H1 (cell line): ENCODE measurements around the gene PTH1R. TPM values are rescaled to one million over a fixed set of nuclear protein-coding genes. Genes with fewer than 3 reads are reported as not detected.

Source experiments
- CTCF ChIA-PET: fragments of 300-600 bp; sonication (Branson Sonifier 250); formaldehyde crosslinking; loops from one replicate; lab custom pipeline; 2021; ENCODE audit not compliant: partially characterized antibody; lab: Charles Lee
- POLR2A ChIA-PET: fragments of 300-600 bp; sonication (Branson Sonifier 250); formaldehyde crosslinking; loops from one replicate; lab custom pipeline; 2021; ENCODE audit warnings: inconsistent platforms; ENCODE audit not compliant: partially characterized antibody; lab: Charles Lee
- DNase-seq, 2 experiments: peaks; one replicate each; pipeline versions ENCODE4 v3.0.0 to v3.0.0-alpha.2; 2010 to 2022; ENCODE audit warnings: low spot score in 2 of 2, low read depth in 1 of 2, mixed read lengths in 1 of 2
- FAIRE-seq: peaks from 2 replicates; lab custom pipeline; 2011; peaks lifted over from hg19 to GRCh38; lab: Jason Lieb, UNC
- H2AFZ ChIP-seq: 2 replicates; pipeline ENCODE4 v1.8.1; 2012; ENCODE audit warnings: low read length, inconsistent platforms
- H2AK5ac ChIP-seq: 2 replicates; pipeline ENCODE4 v1.6.1; 2013; ENCODE audit warnings: low read depth, low read length
- H2BK120ac ChIP-seq: replicated peaks from 2 replicates; pipeline ENCODE3; 2013; ENCODE audit warnings: low read depth, low read length, inconsistent platforms
- H2BK12ac ChIP-seq: 2 replicates; pipeline ENCODE4 v1.6.1; 2013; ENCODE audit warnings: low read depth, low read length
- H2BK15ac ChIP-seq: 2 replicates; pipeline ENCODE4 v1.6.1; 2013; ENCODE audit warnings: low read length
- H2BK20ac ChIP-seq: 2 replicates; pipeline ENCODE4 v1.6.1; 2013; ENCODE audit warnings: low read length
- H2BK5ac ChIP-seq: 2 replicates; pipeline ENCODE4 v1.6.1; 2013; ENCODE audit warnings: low read depth, low read length
- H3K14ac ChIP-seq: 2 replicates; pipeline ENCODE4 v1.6.1; 2013; ENCODE audit warnings: inconsistent platforms; ENCODE audit not compliant: insufficient read length
- H3K18ac ChIP-seq: 2 replicates; pipeline ENCODE4 v1.6.1; 2013; ENCODE audit warnings: low read length; ENCODE audit errors: extremely low read depth
- H3K23ac ChIP-seq: 2 replicates; pipeline ENCODE4 v1.6.1; 2013; ENCODE audit warnings: inconsistent platforms; ENCODE audit not compliant: insufficient read length
- H3K23me2 ChIP-seq: 2 replicates; pipeline ENCODE4 v1.6.1; 2013; ENCODE audit warnings: low read depth, low read length
- H3K27ac ChIP-seq: 2 replicates; pipeline ENCODE4 v1.6.1; 2011; ENCODE audit warnings: low read depth, low read length, inconsistent platforms
- H3K27me3 ChIP-seq, 4 experiments: replicated peaks in 1 of 4; 1 replicate in 1 of 4; 2 replicates in 3 of 4; pipeline versions ENCODE4 v1.6.1 to v1.8.1; 2011 to 2013; ENCODE audit warnings: low read length in 3 of 4, mild to moderate bottlenecking in 3 of 4, inconsistent platforms in 2 of 4, mixed read lengths in 2 of 4, moderate library complexity in 1 of 4; ENCODE audit not compliant: control insufficient read depth in 3 of 4, insufficient read depth in 3 of 4; ENCODE audit errors: extremely low read depth in 1 of 4
- H3K36me3 ChIP-seq, 4 experiments: 2 replicates each; pipeline versions ENCODE4 v1.6.1 to v1.8.1; 2011 to 2013; ENCODE audit warnings: mild to moderate bottlenecking in 4 of 4, low read length in 3 of 4, moderate library complexity in 2 of 4, control low read depth in 1 of 4, inconsistent platforms in 1 of 4; ENCODE audit not compliant: insufficient read depth in 4 of 4, control insufficient read depth in 2 of 4
- H3K4ac ChIP-seq: replicated peaks from 2 replicates; pipeline ENCODE3; 2013; ENCODE audit warnings: low read length, low read depth, mixed read lengths, inconsistent platforms; ENCODE audit not compliant: insufficient read length
- H3K4me1 ChIP-seq, 4 experiments: replicated peaks in 1 of 4; 1 replicate in 1 of 4; 2 replicates in 3 of 4; pipeline versions ENCODE4 v1.6.1 to v1.8.1; 2011 to 2013; ENCODE audit warnings: low read length in 3 of 4, inconsistent platforms in 2 of 4, mixed read lengths in 1 of 4; ENCODE audit not compliant: insufficient read depth in 4 of 4, control insufficient read depth in 3 of 4
- H3K4me2 ChIP-seq, 2 experiments: 2 replicates each; pipeline versions ENCODE4 v1.6.1 to v1.8.1; 2011 to 2013; ENCODE audit warnings: low read depth in 2 of 2, low read length in 2 of 2, control low read depth in 1 of 2, inconsistent platforms in 1 of 2, mild to moderate bottlenecking in 1 of 2; ENCODE audit not compliant: insufficient read depth in 1 of 2
- H3K4me3 ChIP-seq, 4 experiments: fragments of 200-600, 300-600 bp in 1 of 4; sonication (generic), shearing (Covaris generic), sonication (Bioruptor Twin) in 1 of 4; 2 replicates each; pipeline versions ENCODE4 v1.5.1 to v1.8.1; 2011 to 2016; ENCODE audit warnings: low read length in 4 of 4, low read depth in 3 of 4, control low read depth in 2 of 4, inconsistent platforms in 2 of 4, mild to moderate bottlenecking in 2 of 4, mixed read lengths in 1 of 4, moderate library complexity in 1 of 4; ENCODE audit not compliant: insufficient read depth in 2 of 4; ENCODE audit errors: extremely low read depth in 1 of 4
- H3K56ac ChIP-seq: replicated peaks from 2 replicates; pipeline ENCODE3; 2013; ENCODE audit warnings: low read depth, mild to moderate bottlenecking, mixed read lengths, low read length, inconsistent platforms; ENCODE audit not compliant: insufficient read length
- H3K79me1 ChIP-seq: 2 replicates; pipeline ENCODE4 v1.6.1; 2013; ENCODE audit warnings: low read depth, low read length, control low read depth
- H3K79me2 ChIP-seq, 2 experiments: 2 replicates each; pipeline versions ENCODE4 v1.6.1 to v1.8.1; 2012 to 2013; ENCODE audit warnings: low read length in 2 of 2, mild to moderate bottlenecking in 2 of 2, inconsistent platforms in 1 of 2; ENCODE audit not compliant: insufficient read depth in 2 of 2, control insufficient read depth in 1 of 2
- H3K9ac ChIP-seq, 4 experiments: replicated peaks in 1 of 4; 1 replicate in 1 of 4; 2 replicates in 3 of 4; pipeline versions ENCODE4 v1.6.1 to v1.8.1; 2011 to 2013; ENCODE audit warnings: low read depth in 3 of 4, low read length in 3 of 4, control low read depth in 2 of 4, mild to moderate bottlenecking in 2 of 4, moderate library complexity in 2 of 4, inconsistent platforms in 1 of 4; ENCODE audit errors: extremely low read depth in 1 of 4
- H3K9me3 ChIP-seq, 2 experiments: 2 replicates each; pipeline versions ENCODE4 v1.6.1 to v1.8.1; 2012 to 2013; ENCODE audit warnings: mild to moderate bottlenecking in 2 of 2, moderate library complexity in 2 of 2, control low read depth in 1 of 2, inconsistent platforms in 1 of 2, low read depth in 1 of 2, low read length in 1 of 2, mixed read lengths in 1 of 2; ENCODE audit not compliant: insufficient read depth in 2 of 2
- H4K20me1 ChIP-seq, 2 experiments: replicated peaks in 1 of 2; 2 replicates each; pipeline versions ENCODE3 to v1.8.1; 2011 to 2013; ENCODE audit warnings: inconsistent platforms in 2 of 2, low read length in 2 of 2, mild to moderate bottlenecking in 1 of 2; ENCODE audit not compliant: insufficient read depth in 2 of 2, control insufficient read depth in 1 of 2
- H4K5ac ChIP-seq: 2 replicates; pipeline ENCODE4 v1.6.1; 2013; ENCODE audit warnings: low read length, low read depth, mixed read lengths, inconsistent platforms; ENCODE audit not compliant: insufficient read length
- H4K8ac ChIP-seq: 2 replicates; pipeline ENCODE4 v1.8.0; 2013; ENCODE audit warnings: mild to moderate bottlenecking, moderate library complexity, low read length, inconsistent platforms; ENCODE audit not compliant: insufficient read depth; ENCODE audit errors: extremely low read depth
- H4K91ac ChIP-seq: replicated peaks from 2 replicates; pipeline ENCODE3; 2013; ENCODE audit warnings: low read length, mixed read lengths, inconsistent platforms; ENCODE audit not compliant: insufficient read length
- BCL11A ChIP-seq, 2 experiments: IDR thresholded peaks; one replicate each; pipeline ENCODE4 v1.6.1; 2011; ENCODE audit warnings: low read depth in 2 of 2, low read length in 2 of 2, mild to moderate bottlenecking in 2 of 2
- WGBS, 2 experiments: shearing (Covaris generic) in 1 of 2; methylation state at CpG; one replicate each; pipeline versions ENCODE4 v1.1.6 to v1.1.7; 2013 to 2015; ENCODE audit warnings: low lambda C conversion rate in 2 of 2, mixed read lengths in 2 of 2, inconsistent platforms in 1 of 2, low coverage in 1 of 2, missing lambda C conversion rate in 1 of 2; ENCODE audit not compliant: insufficient replicate concordance in 2 of 2, insufficient coverage in 1 of 2, insufficient read length in 1 of 2; ENCODE audit errors: extremely low coverage in 1 of 2, missing lambda C conversion rate in 1 of 2; 5-methylcytosine and 5-hydroxymethylcytosine counted together
- polyA plus RNA-seq, 7 experiments: library from polyadenylated mRNA; depleted of rRNA in 3 of 7; stranded (reverse) in 5 of 7; unstranded in 2 of 7; fragments of >200 nt in 5 of 7; fragments of 200-250 nt in 2 of 7; gene quantifications; 1 replicate in 5 of 7; 2 replicates in 1 of 7; 4 replicates in 1 of 7; pipeline versions ENCODE4 v1.2.1 to v1.2.3, GENCODE V29; 2011 to 2013; ENCODE audit warnings: missing spikeins in 2 of 7, mixed read lengths in 2 of 7
- total RNA-seq: library from RNA; stranded (reverse); fragmentation: NEBNext Ultra II Directional; extraction: Animal tissue kit (Norgen Biotek cat#: 25700); gene quantifications from 2 replicates; pipeline ENCODE4 v1.2.1, GENCODE V29; 2021

Gene PTH1R
- total and polyA plus RNA-seq, 2 of the 8 experiments (the other 6 are each of a cell fraction or from before 2014, with no cell fraction given), result 0.57 to 1.5 TPM

DNA sequence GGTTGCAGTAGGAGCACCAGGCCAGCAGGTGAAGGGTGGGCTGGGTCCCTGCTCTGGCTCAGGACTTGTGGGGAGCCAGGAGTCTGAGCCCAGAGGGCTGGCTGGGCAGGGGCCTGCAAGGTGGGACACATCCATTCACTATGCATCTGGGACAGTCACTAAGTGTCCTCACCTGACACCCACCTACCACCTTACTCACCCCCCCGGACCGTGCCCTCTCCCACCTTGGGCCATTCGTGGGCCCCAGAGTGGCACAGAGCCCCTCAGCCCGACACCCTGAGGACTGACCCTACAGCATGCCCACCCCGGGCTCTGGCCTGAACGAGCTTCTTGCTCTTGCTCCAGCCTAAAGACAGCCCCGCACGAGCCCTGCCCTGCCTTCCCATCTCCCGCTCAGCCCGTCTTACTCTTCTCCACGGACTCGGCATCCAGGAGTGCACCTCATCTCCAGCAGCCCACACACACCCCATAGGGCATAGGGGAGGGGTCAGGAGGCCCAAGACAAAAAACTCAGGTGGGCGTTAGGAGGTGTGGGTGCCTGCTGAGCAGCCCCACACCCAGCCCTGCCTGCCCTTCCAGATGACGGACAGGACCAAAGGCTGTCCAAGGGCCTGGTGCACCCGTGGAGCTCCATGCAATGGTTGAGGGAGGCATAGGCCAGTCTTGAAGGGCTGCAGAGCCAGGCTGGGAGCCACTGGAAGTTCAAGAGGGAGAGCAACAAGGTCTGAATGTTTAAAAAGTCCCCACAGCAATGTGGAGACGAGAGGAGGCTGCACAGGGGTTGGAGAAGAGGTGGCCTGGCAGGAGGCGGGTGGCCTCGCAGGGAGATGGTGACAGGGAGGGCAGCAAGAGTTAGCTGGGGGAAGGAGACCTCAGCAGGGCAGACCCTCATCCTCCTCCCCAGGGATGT is 27.0 kb downstream of the PTH1R start:
- Histone ChIP-seq H4K8ac (no peak overlapping the region; the same call in 1 of the 2 replicates), H3K9me3 (no peaks in the 10 kb centered on the region)

More for the DNA sequence above, 27.0 kb downstream of the PTH1R start:
- H3K27me3 ChIP-seq, result peaks cover 0 to 2% (median 1%) of the 10 kb centered on the region in 4 experiments; a peak in 4 of 7 replicates
- no peak overlapping the region for H3K4me2 ChIP-seq
- POLR2A ChIA-PET, result interaction anchor here (0.6 to 1.0 kb wide), 3 partner anchors 14 to 105 kb away, joined by 3 read pairs; no protein-coding TSS in a partner anchor
- H4K91ac ChIP-seq, result no peak overlapping the region
- no peaks in the 10 kb centered on the region; the same call in 1 of the 2 replicates for H3K23me2 ChIP-seq
- no peak overlapping the region for H2BK120ac ChIP-seq
- no peak overlapping the region for H3K27ac ChIP-seq
- H3K18ac ChIP-seq, result no peak overlapping the region
- no peaks in the 10 kb centered on the region; the same call in 1 of the 2 replicates for H3K79me1 ChIP-seq
- H3K56ac ChIP-seq, result no peak overlapping the region
- no peak overlapping the region for H2AFZ ChIP-seq
- H4K5ac ChIP-seq, result no peak overlapping the region
- peaks cover 0 to 3% (median 1%) of the 10 kb centered on the region in 4 experiments; a peak in 2 of 7 replicates for H3K4me1 ChIP-seq
- FAIRE-seq (no peak), DNase-seq (no peak)
- H3K9ac ChIP-seq, result no peak overlapping the region
- H2BK15ac ChIP-seq, result no peak overlapping the region
- TF ChIP-seq BCL11A (IDR thresholded peaks at IDR 0.05; ENCODE audit: low read depth in 2 of 2, low read length in 2 of 2), result no peak
- no peak overlapping the region for H3K4ac ChIP-seq
- 89% methylated on average over 18 of the region's 18 CpGs; no CpG with 5 or more reads in 1 of the 2 experiments for WGBS, 2 experiments
- H4K20me1 ChIP-seq, result peaks cover 0 to 5% of the 10 kb centered on the region in 2 experiments
- H3K79me2 ChIP-seq, result no peaks in the 10 kb centered on the region
- no peak overlapping the region for H3K23ac ChIP-seq
- no peak overlapping the region for H3K4me3 ChIP-seq
- no peak overlapping the region for H3K14ac ChIP-seq
- H2AK5ac ChIP-seq, result no peak overlapping the region
- no peak overlapping the region for H2BK5ac ChIP-seq
- H3K36me3 ChIP-seq, result no peaks in the 10 kb centered on the region
- CTCF ChIA-PET, result interaction anchor here (0.7 to 2.4 kb wide), 5 partner anchors 9 to 59 kb away, joined by 3 to 8 read pairs (median 4); no protein-coding TSS in a partner anchor
- H2BK20ac ChIP-seq, result no peak overlapping the region
- H2BK12ac ChIP-seq, result no peak overlapping the region
